Measurements from ENCODE around the gene YAF2. TPM values are rescaled to one million over a fixed set of nuclear protein-coding genes. Genes with fewer than 3 reads are reported as not detected.

Gene YAF2
- total RNA-seq, 1 donor from 2014 or later = 19.3 TPM

GRCh38 chr12:42141981-42142606 lies 96.0 kb downstream of the YAF2 start:
- Histone ChIP-seq H3K9ac (ENCODE audit: low read depth in 1 of 3, low read length in 3 of 3) (no peak overlapping the region), H3K4me1 (ENCODE audit: control insufficient read depth in 3 of 3, insufficient read depth in 3 of 3, low read length in 3 of 3) (peaks cover 2 to 23% (median 13%) of the 10 kb centered on the region in 3 donors), H3K27me3 (ENCODE audit: control insufficient read depth in 3 of 3, insufficient read depth in 3 of 3, low read length in 3 of 3) (no peaks in the 10 kb centered on the region), H3K9me3 (ENCODE audit: control insufficient read depth in 3 of 3, low read length in 3 of 3) (no peaks in the 10 kb centered on the region), H3K4me3 (ENCODE audit: low read length in 3 of 3) (no peak overlapping the region), H3K36me3 (ENCODE audit: control insufficient read depth in 3 of 3, insufficient read depth in 3 of 3, low read length in 3 of 3) (no peaks in the 10 kb centered on the region), H3K27ac (ENCODE audit: low read depth, low read length) (no peak overlapping the region)

GRCh38 chr12:42140901-42141300 lies 97.1 kb downstream of the YAF2 start:
- Histone ChIP-seq H3K36me3 (ENCODE audit: control insufficient read depth in 3 of 3, insufficient read depth in 3 of 3, low read length in 3 of 3) (no peaks in the 10 kb centered on the region), H3K4me1 (ENCODE audit: control insufficient read depth in 3 of 3, insufficient read depth in 3 of 3, low read length in 3 of 3) (peaks cover 2 to 23% (median 13%) of the 10 kb centered on the region in 3 donors), H3K27ac (ENCODE audit: low read depth, low read length) (no peak overlapping the region), H3K9ac (ENCODE audit: low read depth in 1 of 3, low read length in 3 of 3) (no peak overlapping the region), H3K4me3 (ENCODE audit: low read length in 3 of 3) (no peak overlapping the region), H3K27me3 (ENCODE audit: control insufficient read depth in 3 of 3, insufficient read depth in 3 of 3, low read length in 3 of 3) (no peaks in the 10 kb centered on the region), H3K9me3 (ENCODE audit: control insufficient read depth in 3 of 3, low read length in 3 of 3) (no peaks in the 10 kb centered on the region)

- Histone ChIP-seq H3K36me3 (ENCODE audit: control insufficient read depth in 3 of 3, insufficient read depth in 3 of 3, low read length in 3 of 3) (no peaks in the 10 kb centered on the region), H3K27me3 (ENCODE audit: control insufficient read depth in 3 of 3, insufficient read depth in 3 of 3, low read length in 3 of 3) (no peaks in the 10 kb centered on the region), H3K4me3 (ENCODE audit: low read length in 3 of 3) (no peak overlapping the region)
Measured at GRCh38 chr12:42135259-42135814, 102.7 kb downstream of the YAF2 start.

GRCh38 chr12:42130672-42131402 lies 107.2 kb downstream of the YAF2 start:
- Histone ChIP-seq H3K4me3 (ENCODE audit: low read length in 3 of 3) (no peak overlapping the region), H3K27ac (ENCODE audit: low read depth, low read length) (peak overlapping the region; percentile 12), H3K9me3 (ENCODE audit: control insufficient read depth in 3 of 3, low read length in 3 of 3) (no peaks in the 10 kb centered on the region), H3K36me3 (ENCODE audit: control insufficient read depth in 3 of 3, insufficient read depth in 3 of 3, low read length in 3 of 3) (no peaks in the 10 kb centered on the region), H3K9ac (ENCODE audit: low read depth in 1 of 3, low read length in 3 of 3) (peak overlapping the region in 2 of 3 donors; percentile 30 to 36), H3K27me3 (ENCODE audit: control insufficient read depth in 3 of 3, insufficient read depth in 3 of 3, low read length in 3 of 3) (no peaks in the 10 kb centered on the region), H3K4me1 (ENCODE audit: control insufficient read depth in 3 of 3, insufficient read depth in 3 of 3, low read length in 3 of 3) (peaks cover 3 to 8% (median 3%) of the 10 kb centered on the region in 3 donors)

More at GRCh38 chr12:42135259-42135814, 102.7 kb downstream of the YAF2 start:
- Histone ChIP-seq H3K4me1 (ENCODE audit: control insufficient read depth in 3 of 3, insufficient read depth in 3 of 3, low read length in 3 of 3) (peaks cover 0 to 12% (median 3%) of the 10 kb centered on the region in 3 donors), H3K9ac (ENCODE audit: low read depth in 1 of 3, low read length in 3 of 3) (no peak overlapping the region), H3K27ac (ENCODE audit: low read depth, low read length) (no peak overlapping the region), H3K9me3 (ENCODE audit: control insufficient read depth in 3 of 3, low read length in 3 of 3) (no peaks in the 10 kb centered on the region)

GRCh38 chr12:42129595-42130204 lies 108.3 kb downstream of the YAF2 start:
- Histone ChIP-seq H3K36me3 (ENCODE audit: control insufficient read depth in 3 of 3, insufficient read depth in 3 of 3, low read length in 3 of 3) (no peaks in the 10 kb centered on the region), H3K4me3 (ENCODE audit: low read length in 3 of 3) (no peak overlapping the region), H3K4me1 (ENCODE audit: control insufficient read depth in 3 of 3, insufficient read depth in 3 of 3, low read length in 3 of 3) (peaks cover 3 to 12% (median 3%) of the 10 kb centered on the region in 3 donors), H3K27me3 (ENCODE audit: control insufficient read depth in 3 of 3, insufficient read depth in 3 of 3, low read length in 3 of 3) (no peaks in the 10 kb centered on the region), H3K9ac (ENCODE audit: low read depth in 1 of 3, low read length in 3 of 3) (peak overlapping the region in 1 of 3 donors; percentile 24), H3K27ac (ENCODE audit: low read depth, low read length) (no peak overlapping the region), H3K9me3 (ENCODE audit: control insufficient read depth in 3 of 3, low read length in 3 of 3) (no peaks in the 10 kb centered on the region)

- H3K36me3 ChIP-seq (ENCODE audit: control insufficient read depth in 3 of 3, insufficient read depth in 3 of 3, low read length in 3 of 3) = no peaks in the 10 kb centered on the region
- H3K4me1 ChIP-seq (ENCODE audit: control insufficient read depth in 3 of 3, insufficient read depth in 3 of 3, low read length in 3 of 3) = peaks cover 3 to 12% (median 3%) of the 10 kb centered on the region in 3 donors
- H3K9me3 ChIP-seq (ENCODE audit: control insufficient read depth in 3 of 3, low read length in 3 of 3) = no peaks in the 10 kb centered on the region
- no peak overlapping the region for H3K27ac ChIP-seq (ENCODE audit: low read depth, low read length)
- H3K27me3 ChIP-seq (ENCODE audit: control insufficient read depth in 3 of 3, insufficient read depth in 3 of 3, low read length in 3 of 3) = no peaks in the 10 kb centered on the region
- H3K9ac ChIP-seq (ENCODE audit: low read depth in 1 of 3, low read length in 3 of 3) = no peak overlapping the region
- no peak overlapping the region for H3K4me3 ChIP-seq (ENCODE audit: low read length in 3 of 3)
Measured at GRCh38 chr12:42128888-42129287, 109.2 kb downstream of the YAF2 start.

- H3K4me1 ChIP-seq (ENCODE audit: control insufficient read depth in 3 of 3, insufficient read depth in 3 of 3, low read length in 3 of 3) = peaks cover 3 to 12% (median 3%) of the 10 kb centered on the region in 3 donors
- no peak overlapping the region for H3K4me3 ChIP-seq (ENCODE audit: low read length in 3 of 3)
- H3K9ac ChIP-seq (ENCODE audit: low read depth in 1 of 3, low read length in 3 of 3) = no peak overlapping the region
- H3K27ac ChIP-seq (ENCODE audit: low read depth, low read length) = no peak overlapping the region
- no peaks in the 10 kb centered on the region for H3K36me3 ChIP-seq (ENCODE audit: control insufficient read depth in 3 of 3, insufficient read depth in 3 of 3, low read length in 3 of 3)
- no peaks in the 10 kb centered on the region for H3K9me3 ChIP-seq (ENCODE audit: control insufficient read depth in 3 of 3, low read length in 3 of 3)
- no peaks in the 10 kb centered on the region for H3K27me3 ChIP-seq (ENCODE audit: control insufficient read depth in 3 of 3, insufficient read depth in 3 of 3, low read length in 3 of 3)
Measured at GRCh38 chr12:42128327-42128726, 109.7 kb downstream of the YAF2 start.

- H3K27me3 ChIP-seq (ENCODE audit: control insufficient read depth in 3 of 3, insufficient read depth in 3 of 3, low read length in 3 of 3) = no peaks in the 10 kb centered on the region
- H3K36me3 ChIP-seq (ENCODE audit: control insufficient read depth in 3 of 3, insufficient read depth in 3 of 3, low read length in 3 of 3) = no peaks in the 10 kb centered on the region
- H3K4me1 ChIP-seq (ENCODE audit: control insufficient read depth in 3 of 3, insufficient read depth in 3 of 3, low read length in 3 of 3) = peaks cover 3 to 12% (median 3%) of the 10 kb centered on the region in 3 donors
- H3K9me3 ChIP-seq (ENCODE audit: control insufficient read depth in 3 of 3, low read length in 3 of 3) = no peaks in the 10 kb centered on the region
- no peak overlapping the region for H3K27ac ChIP-seq (ENCODE audit: low read depth, low read length)
- no peak overlapping the region for H3K4me3 ChIP-seq (ENCODE audit: low read length in 3 of 3)
- H3K9ac ChIP-seq (ENCODE audit: low read depth in 1 of 3, low read length in 3 of 3) = no peak overlapping the region
Measured at GRCh38 chr12:42126963-42127362, 111.1 kb downstream of the YAF2 start.

GRCh38 chr12:42125388-42125767 lies 112.7 kb downstream of the YAF2 start:
- no peak overlapping the region for H3K4me3 ChIP-seq (ENCODE audit: low read length in 3 of 3)
- no peaks in the 10 kb centered on the region for H3K36me3 ChIP-seq (ENCODE audit: control insufficient read depth in 3 of 3, insufficient read depth in 3 of 3, low read length in 3 of 3)
- H3K9me3 ChIP-seq (ENCODE audit: control insufficient read depth in 3 of 3, low read length in 3 of 3) = no peaks in the 10 kb centered on the region
- H3K4me1 ChIP-seq (ENCODE audit: control insufficient read depth in 3 of 3, insufficient read depth in 3 of 3, low read length in 3 of 3) = peaks cover 0 to 4% (median 3%) of the 10 kb centered on the region in 3 donors
- no peaks in the 10 kb centered on the region for H3K27me3 ChIP-seq (ENCODE audit: control insufficient read depth in 3 of 3, insufficient read depth in 3 of 3, low read length in 3 of 3)
- no peak overlapping the region for H3K9ac ChIP-seq (ENCODE audit: low read depth in 1 of 3, low read length in 3 of 3)
- no peak overlapping the region for H3K27ac ChIP-seq (ENCODE audit: low read depth, low read length)

All from skeletal muscle tissue (tissue), 4 donors.